Psoas muscle (tissue), 8 donors: ENCODE measurements around the gene SOCS3. TPM values are rescaled to one million over a fixed set of nuclear protein-coding genes. Genes with fewer than 3 reads are reported as not detected.
A peak's percentile ranks its signal among the peaks of the same experiment; 100 is the strongest.

Source experiments
- ATAC-seq, 4 donors: fragments of 200-7000 bp; cut with Tn5 transposase; one replicate each; pipeline ENCODE4 v1.9.1; 2020; ENCODE audit warnings: moderate library complexity in 3 of 4, mild to moderate bottlenecking in 2 of 4
- DNase-seq, 2 donors: peaks; one replicate each; pipeline ENCODE4 v3.0.0-alpha.2; 2020
- H3K27ac ChIP-seq: fragments of 200-600 bp; one replicate; pipeline ENCODE4 v1.8.0; 2022
- H3K27me3 ChIP-seq, 3 donors: fragments of 200-600 bp in 1 of 3; one replicate each; pipeline versions ENCODE4 v1.6.1 to v1.8.0; 2013 to 2022; ENCODE audit warnings: low read length in 2 of 3, mild to moderate bottlenecking in 2 of 3, moderate library complexity in 1 of 3; ENCODE audit not compliant: insufficient read depth in 3 of 3
- H3K36me3 ChIP-seq, 2 donors: fragments of 200-600 bp in 1 of 2; one replicate each; pipeline versions ENCODE4 v1.6.1 to v1.8.0; 2013 to 2022; ENCODE audit warnings: low read depth in 1 of 2, mild to moderate bottlenecking in 1 of 2, moderate library complexity in 1 of 2; ENCODE audit not compliant: insufficient read depth in 1 of 2
- H3K4me1 ChIP-seq: fragments of 200-600 bp; one replicate; pipeline ENCODE4 v1.8.0; 2022
- H3K4me3 ChIP-seq: fragments of 200-600 bp; one replicate; pipeline ENCODE4 v1.8.0; 2022; ENCODE audit warnings: mild to moderate bottlenecking
- H3K9me3 ChIP-seq: fragments of 200-600 bp; one replicate; pipeline ENCODE4 v1.8.0; 2022
- WGBS, 3 donors: extraction: QIAGEN DNeasy Blood & Tissue Kit; methylation state at CpG; one replicate each; pipeline versions ENCODE4 v1.1.6 to v1.1.7; 2013; 5-methylcytosine and 5-hydroxymethylcytosine counted together
- intact Hi-C, 2 donors: fragments of 100-400 bp; cut with DNase I; formaldehyde crosslinking; loops; one replicate each; pipeline versions ENCODE4 v1.11.0 to v1.14.2; 2022
- polyA plus RNA-seq, 3 donors: library from polyadenylated mRNA; stranded (reverse); fragments of 200-250 nt; gene quantifications; one replicate each; pipeline ENCODE4 v1.2.3, GENCODE V29; 2013
- total RNA-seq, 4 donors: library from RNA; stranded (reverse); fragmentation: NEBNext Ultra II Directional in 2 of 4; extraction: Animal tissue kit (Norgen Biotek cat#: 25700) in 2 of 4; gene quantifications; one replicate each; pipeline versions ENCODE4 v1.2.1 to v1.2.4, GENCODE V29; 2021 to 2023
- TF ChIP-seq, protein P1 (sequence below): fragments of 200-600 bp; IDR thresholded peaks from one replicate; pipeline ENCODE4 v1.8.0; 2022; ENCODE audit warnings: antibody characterized with exemption
- donor health status: healthy with polysubstance abuse.
- donor health status: DM: no; HTN: no; CAD: no; lungs with moderate emphysema.
- donor health status: Bipolar disorder and iron deficiency.
- donor health status: healthy.
- donor health status: DM: yes; HTN: yes; CAD: no.
- donor health status: DM: no; HTN: no; CAD: no.
- donor health status: DM: no; HTN: no; CAD: no.
- donor health status: DM: yes; HTN: yes; CAD: no.

SOCS3 gene
- total and polyA plus RNA-seq, 7 donors, result 5.3 to 43.5 (median 17.4) TPM

DNA sequence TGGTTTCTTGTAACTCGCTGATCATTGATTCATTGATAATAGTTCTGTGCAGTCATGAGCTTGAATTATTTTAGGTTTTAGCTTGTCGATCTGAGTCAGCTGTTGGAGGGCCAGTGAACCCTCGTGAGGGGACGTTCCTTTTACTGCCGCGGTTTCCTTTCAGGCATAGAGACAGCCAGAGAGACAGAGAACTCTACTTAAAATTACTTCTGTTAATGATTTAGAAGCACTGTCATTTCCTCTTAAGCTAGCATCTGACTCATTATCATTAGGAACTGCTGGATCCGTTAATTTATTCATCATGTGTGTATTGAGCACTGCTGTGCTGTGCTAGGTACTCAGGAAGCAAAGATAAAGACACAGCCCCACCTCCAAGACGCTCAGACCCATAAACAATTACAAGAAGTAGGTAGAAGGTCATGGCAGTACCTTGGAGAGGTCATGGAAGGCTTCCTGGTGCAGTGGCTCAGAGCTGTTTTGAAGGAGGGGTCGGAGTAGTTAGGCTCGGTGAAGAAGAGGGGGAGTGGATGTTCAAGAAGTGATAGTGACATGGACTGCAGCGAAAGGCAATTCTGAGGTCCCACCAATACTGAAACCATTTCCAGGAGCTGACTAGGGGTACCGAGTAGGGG, 21.8 kb upstream of the SOCS3 start:
- Histone ChIP-seq H3K27me3 (no peaks in the 10 kb centered on the region), H3K9me3 (no peaks in the 10 kb centered on the region), H3K4me3 (no peak overlapping the region), H3K4me1 (peaks cover 77% of the 10 kb centered on the region), H3K36me3 (peaks cover 0 to 5% of the 10 kb centered on the region in 2 donors), H3K27ac (peak overlapping the region; percentile 46)
- DNase-seq (no peak), ATAC-seq (no peak)
- TF ChIP-seq, protein P1, sequence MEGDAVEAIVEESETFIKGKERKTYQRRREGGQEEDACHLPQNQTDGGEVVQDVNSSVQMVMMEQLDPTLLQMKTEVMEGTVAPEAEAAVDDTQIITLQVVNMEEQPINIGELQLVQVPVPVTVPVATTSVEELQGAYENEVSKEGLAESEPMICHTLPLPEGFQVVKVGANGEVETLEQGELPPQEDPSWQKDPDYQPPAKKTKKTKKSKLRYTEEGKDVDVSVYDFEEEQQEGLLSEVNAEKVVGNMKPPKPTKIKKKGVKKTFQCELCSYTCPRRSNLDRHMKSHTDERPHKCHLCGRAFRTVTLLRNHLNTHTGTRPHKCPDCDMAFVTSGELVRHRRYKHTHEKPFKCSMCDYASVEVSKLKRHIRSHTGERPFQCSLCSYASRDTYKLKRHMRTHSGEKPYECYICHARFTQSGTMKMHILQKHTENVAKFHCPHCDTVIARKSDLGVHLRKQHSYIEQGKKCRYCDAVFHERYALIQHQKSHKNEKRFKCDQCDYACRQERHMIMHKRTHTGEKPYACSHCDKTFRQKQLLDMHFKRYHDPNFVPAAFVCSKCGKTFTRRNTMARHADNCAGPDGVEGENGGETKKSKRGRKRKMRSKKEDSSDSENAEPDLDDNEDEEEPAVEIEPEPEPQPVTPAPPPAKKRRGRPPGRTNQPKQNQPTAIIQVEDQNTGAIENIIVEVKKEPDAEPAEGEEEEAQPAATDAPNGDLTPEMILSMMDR, result no peak
- intact Hi-C loops, result no loop called here
- WGBS, 3 donors, result 54 to 59% (median 57%) methylated on average over 12 of the region's 12 CpGs

DNA sequence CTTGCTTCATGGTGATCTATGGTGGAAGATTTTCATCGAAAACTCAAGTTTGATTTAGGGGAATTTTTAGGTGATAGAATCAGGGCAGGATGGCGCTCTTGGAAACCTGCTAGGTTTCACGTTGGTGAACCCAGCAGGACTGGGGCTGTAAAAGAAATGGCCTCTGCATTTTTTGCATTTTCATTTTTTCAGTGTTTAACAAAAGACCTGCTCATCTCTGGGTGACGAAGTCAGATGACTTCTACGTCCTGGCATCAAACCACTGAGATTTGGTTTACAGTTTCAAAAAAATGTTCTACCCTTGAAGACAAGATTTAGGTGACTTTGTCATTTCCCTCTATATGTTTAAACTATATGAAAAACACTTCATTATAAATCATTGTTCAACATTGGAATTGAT, 20.5 kb upstream of the SOCS3 start:
- H3K36me3 ChIP-seq, result peaks cover 0 to 5% of the 10 kb centered on the region in 2 donors
- no peak overlapping the region for H3K27ac ChIP-seq
- H3K4me1 ChIP-seq, result peaks cover 64% of the 10 kb centered on the region
- TF ChIP-seq, protein P1, result no peak
- DNase-seq (no peak), ATAC-seq (no peak)
- no peaks in the 10 kb centered on the region for H3K27me3 ChIP-seq
- intact Hi-C loops, result no loop called here
- H3K9me3 ChIP-seq, result no peaks in the 10 kb centered on the region
- H3K4me3 ChIP-seq, result no peak overlapping the region
- 73 to 83% (median 82%) methylated on average over 5 of the region's 5 CpGs for whole genome bisulfite sequencing, 3 donors

DNA sequence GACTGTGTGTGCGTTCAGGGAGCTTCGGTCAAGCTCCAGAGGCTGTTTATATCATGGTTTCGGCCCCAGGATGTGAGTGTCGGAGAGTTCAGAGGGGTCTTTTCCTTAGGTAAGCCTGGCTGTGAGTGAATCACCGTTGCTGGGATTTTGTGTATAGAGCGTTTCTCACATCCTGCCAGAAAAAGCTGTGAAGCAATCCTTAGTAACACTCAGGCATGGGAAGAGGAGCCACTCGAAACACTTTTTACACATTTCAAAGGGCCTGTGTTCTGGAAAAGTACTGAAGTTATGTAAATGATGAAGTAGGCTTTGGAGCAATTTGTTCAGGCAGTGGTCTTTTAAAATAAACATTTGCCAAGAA, 19.2 kb upstream of the SOCS3 start:
- WGBS, 3 donors, result 5 to 10% (median 5%) methylated on average over 7 of the region's 7 CpGs
- H3K4me3 ChIP-seq, result peak overlapping the region; percentile 92
- peaks cover 0 to 5% of the 10 kb centered on the region in 2 donors for H3K36me3 ChIP-seq
- H3K9me3 ChIP-seq, result no peaks in the 10 kb centered on the region
- intact Hi-C loops, result no loop called here
- no peaks in the 10 kb centered on the region for H3K27me3 ChIP-seq
- DNase-seq (no peak), ATAC-seq (peak in 2 of 4 donors; percentile 9 to 16)
- peaks cover 51% of the 10 kb centered on the region for H3K4me1 ChIP-seq
- H3K27ac ChIP-seq, result peak overlapping the region; percentile 93
- TF ChIP-seq, protein P1, result no peak

DNA sequence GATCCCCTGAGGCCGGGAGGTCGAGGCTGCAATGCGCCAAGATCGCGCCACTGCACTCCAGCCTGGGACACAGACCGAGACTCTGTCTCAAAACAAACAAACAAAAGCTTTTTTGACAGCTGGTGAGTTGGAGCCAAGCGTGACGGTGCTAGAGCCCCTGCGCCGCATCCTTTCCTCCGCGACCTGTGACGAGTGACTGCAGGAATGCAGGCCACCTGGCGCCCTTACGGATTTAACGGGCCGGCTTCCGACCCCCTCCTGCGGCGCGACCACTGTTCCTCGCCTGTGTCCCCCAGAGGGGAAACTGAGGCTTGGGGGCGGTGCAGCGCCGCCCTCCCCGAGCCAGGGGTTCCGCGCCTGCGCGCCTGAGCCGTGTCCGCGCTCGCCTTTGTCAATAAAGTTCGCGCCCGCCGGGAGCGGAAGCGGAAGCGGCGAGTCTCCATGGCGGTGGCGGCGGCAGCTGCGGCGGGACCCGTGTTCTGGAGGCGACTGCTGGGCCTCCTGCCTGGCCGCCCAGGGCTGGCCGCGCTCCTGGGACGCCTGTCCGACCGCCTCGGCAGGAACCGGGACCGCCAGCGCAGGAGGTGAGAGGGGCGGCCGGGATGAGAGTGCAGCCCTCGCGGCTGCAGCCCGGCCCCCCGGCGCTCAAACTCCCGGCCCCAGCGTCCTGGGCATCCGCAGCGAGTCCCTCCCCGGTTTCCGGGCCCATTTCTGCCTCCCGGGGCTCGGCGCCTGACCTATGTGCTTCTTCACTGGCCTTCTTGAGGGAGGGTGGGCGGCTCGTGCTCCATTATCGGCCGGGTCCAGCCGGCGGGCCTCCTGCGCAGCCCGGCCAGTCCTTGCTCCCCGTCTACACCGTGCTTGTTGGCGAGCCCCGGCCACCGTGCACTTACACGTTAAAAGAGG, 18.6 kb upstream of the SOCS3 start, which contains the start of gene PGS1:
Gene PGS1 (plus strand): TSS at position 425 of the 906 bp plus-strand sequence. CDS start 17 bp downstream, at position 442.
- peaks cover 0 to 5% of the 10 kb centered on the region in 2 donors for H3K36me3 ChIP-seq
- intact Hi-C loops, result no loop called here
- peak; percentile 84 to 91 for DNase-seq
- peaks cover 45% of the 10 kb centered on the region for H3K4me1 ChIP-seq
- H3K27ac ChIP-seq, result peak within 1 kb of the TSS; percentile 93
- WGBS, 3 donors, result 1 to 2% (median 1%) methylated on average over 77 to 89 of the region's 89 CpGs
- H3K9me3 ChIP-seq, result no peaks in the 10 kb centered on the region
- no peaks in the 10 kb centered on the region for H3K27me3 ChIP-seq
- TF ChIP-seq, protein P1, result no peak
- peak; percentile 86 to 96 (median 88) for ATAC-seq
- peak within 1 kb of the TSS; percentile 92 for H3K4me3 ChIP-seq
